ENCODE data around the gene ECPAS. TPM values are rescaled to one million over a fixed set of nuclear protein-coding genes. Genes with fewer than 3 reads are reported as not detected.

The ECPAS gene
- total RNA-seq, 1 experiment from 2014 or later, result 123 TPM

DNA sequence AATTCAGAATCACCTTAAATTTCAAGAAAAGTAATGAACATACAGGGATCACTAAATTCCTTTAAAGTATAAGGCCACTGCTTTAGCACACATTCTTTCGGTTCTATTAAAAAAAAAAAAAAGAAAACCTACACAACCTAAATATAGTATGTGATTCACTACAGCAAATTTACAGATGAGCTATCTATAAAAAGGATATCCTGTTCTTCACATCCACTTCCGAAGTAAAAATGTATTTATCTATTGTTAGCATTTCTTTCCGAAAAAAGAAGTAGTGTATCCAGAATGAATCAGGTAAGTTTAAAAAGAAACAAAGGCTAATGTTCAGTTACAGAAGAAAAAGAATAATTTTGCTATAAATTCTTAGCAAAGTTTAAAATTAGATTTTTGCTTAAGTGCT lies 70.2 kb downstream of the ECPAS start:
- Histone ChIP-seq H3K9me3 (ENCODE audit: insufficient read depth, low read depth) (no peaks in the 10 kb centered on the region), H4K20me1 (ENCODE audit: insufficient read depth) (no peaks in the 10 kb centered on the region), H3K27me3 (ENCODE audit: insufficient read depth, low read depth) (no peaks in the 10 kb centered on the region), H3K79me2 (ENCODE audit: low read depth) (no peaks in the 10 kb centered on the region), H3K36me3 (ENCODE audit: low read depth) (peaks cover 80% of the 10 kb centered on the region), H3K4me3 (no peak overlapping the region), H3K27ac (no peak overlapping the region), H2AFZ (no peak overlapping the region), H3K4me1 (replicated peaks; ENCODE audit: insufficient read depth) (no peaks in the 10 kb centered on the region), H3K9me2 (ENCODE audit: insufficient read depth) (no peaks in the 10 kb centered on the region), H3K4me2 (no peak overlapping the region), H3F3A (ENCODE audit: insufficient read depth, low read depth) (0 out of 2 replicates have a peak, but pooled peaks cover 5% of the 10 kb centered on the region)
- intact Hi-C loops (cut with micrococcal nuclease; ENCODE audit: unreplicated experiment), result no loop called here
- BruUV-seq (replicated peaks), result no TSS peak
- ChIA-PET POLR2A (ENCODE audit: unreplicated experiment) (interaction anchor here (0.6 kb wide), 1 partner anchor 1731 kb away, joined by 8 read pairs; no protein-coding TSS in a partner anchor), CTCF (no interaction called here)
- no peak for DNase-seq
- no peak for TF ChIP-seq EZH2 (IDR thresholded peaks at IDR 0.05; ENCODE audit: low read depth)
- no peak for TF ChIP-seq CTCF (conservative IDR thresholded peaks at IDR 0.05)

- H4K20me1 ChIP-seq (ENCODE audit: insufficient read depth), result no peaks in the 10 kb centered on the region
- H3K27ac ChIP-seq, result no peak overlapping the region
- H2AFZ ChIP-seq, result no peak overlapping the region
- H3F3A ChIP-seq (ENCODE audit: insufficient read depth, low read depth), result 0 out of 2 replicates have a peak, but pooled peaks cover 5% of the 10 kb centered on the region
- H3K36me3 ChIP-seq (ENCODE audit: low read depth), result peaks cover 82% of the 10 kb centered on the region
- H3K4me1 ChIP-seq (replicated peaks; ENCODE audit: insufficient read depth), result no peaks in the 10 kb centered on the region
- intact Hi-C loops (cut with micrococcal nuclease; ENCODE audit: unreplicated experiment), result no loop called here
- no peaks in the 10 kb centered on the region for H3K27me3 ChIP-seq (ENCODE audit: insufficient read depth, low read depth)
- no peak overlapping the region for H3K4me3 ChIP-seq
- TF ChIP-seq EZH2 (IDR thresholded peaks at IDR 0.05; ENCODE audit: low read depth) (no peak), CTCF (conservative IDR thresholded peaks at IDR 0.05) (no peak)
- POLR2A ChIA-PET (ENCODE audit: unreplicated experiment), result no interaction called here
- no peaks in the 10 kb centered on the region for H3K9me2 ChIP-seq (ENCODE audit: insufficient read depth)
- H3K4me2 ChIP-seq, result no peak overlapping the region
- no peak for DNase-seq
- BruUV-seq (replicated peaks), result no TSS peak
- CTCF ChIA-PET, result no interaction called here
- H3K79me2 ChIP-seq (ENCODE audit: low read depth), result no peaks in the 10 kb centered on the region
- no peaks in the 10 kb centered on the region for H3K9me3 ChIP-seq (ENCODE audit: insufficient read depth, low read depth)
Observed at GRCh38 chr9:111412280-111412679, 71.9 kb downstream of the ECPAS start.

DNA sequence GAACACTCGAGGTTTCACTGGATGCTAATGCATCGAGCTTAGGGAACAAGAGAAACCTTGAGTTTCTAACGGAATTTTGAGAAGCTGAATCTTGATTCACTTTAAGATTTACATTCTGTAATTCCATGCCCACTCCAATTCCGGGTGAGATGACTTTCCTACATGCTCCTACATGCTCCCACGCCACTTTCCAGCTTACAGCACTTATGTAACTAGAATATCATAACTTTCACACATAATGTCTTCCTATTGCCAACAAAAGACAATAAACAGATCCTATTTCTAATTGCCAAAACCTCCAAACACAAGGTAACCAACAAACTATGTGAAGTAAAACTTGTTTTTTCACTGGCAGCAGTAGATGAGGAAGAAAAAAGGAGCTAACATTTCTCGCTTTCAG lies 72.9 kb downstream of the ECPAS start:
- Histone ChIP-seq H3K4me2 (no peak overlapping the region), H3F3A (ENCODE audit: insufficient read depth, low read depth) (0 out of 2 replicates have a peak, but pooled peaks cover 5% of the 10 kb centered on the region), H4K20me1 (ENCODE audit: insufficient read depth) (no peaks in the 10 kb centered on the region), H3K27me3 (ENCODE audit: insufficient read depth, low read depth) (no peaks in the 10 kb centered on the region), H2AFZ (no peak overlapping the region), H3K9me2 (ENCODE audit: insufficient read depth) (no peaks in the 10 kb centered on the region), H3K4me3 (no peak overlapping the region), H3K79me2 (ENCODE audit: low read depth) (no peaks in the 10 kb centered on the region), H3K9me3 (ENCODE audit: insufficient read depth, low read depth) (no peaks in the 10 kb centered on the region), H3K27ac (no peak overlapping the region), H3K36me3 (ENCODE audit: low read depth) (peaks cover 80% of the 10 kb centered on the region), H3K4me1 (replicated peaks; ENCODE audit: insufficient read depth) (no peaks in the 10 kb centered on the region)
- intact Hi-C loops (cut with micrococcal nuclease; ENCODE audit: unreplicated experiment), result no loop called here
- ChIA-PET POLR2A (ENCODE audit: unreplicated experiment) (interaction anchor here (0.5 to 0.6 kb wide), 2 partner anchors 21 to 392 kb away, joined by 4 to 16 read pairs; no protein-coding TSS in a partner anchor), CTCF (no interaction called here)
- no peak for TF ChIP-seq EZH2 (IDR thresholded peaks at IDR 0.05; ENCODE audit: low read depth)
- no peak for TF ChIP-seq CTCF (conservative IDR thresholded peaks at IDR 0.05)
- no TSS peak for BruUV-seq (replicated peaks)
- DNase-seq, result no peak

Measured in PC-9 (cell line).